ENCODE measurements around the gene NPR2.
A peak's percentile ranks its signal among the peaks of the same experiment; 100 is the strongest.

The NPR2 gene

GRCh38 chr9:35814841-35815543 lies 23.6 kb downstream of the NPR2 start, which contains the start of gene HINT2:
Gene HINT2, minus strand, starts transcription at chr9:35815042. Its CDS starts 63 bp downstream, at chr9:35814979.
- peak; percentile 100 for DNase-seq (ENCODE audit: low read depth)
- TF ChIP-seq, protein P1, sequence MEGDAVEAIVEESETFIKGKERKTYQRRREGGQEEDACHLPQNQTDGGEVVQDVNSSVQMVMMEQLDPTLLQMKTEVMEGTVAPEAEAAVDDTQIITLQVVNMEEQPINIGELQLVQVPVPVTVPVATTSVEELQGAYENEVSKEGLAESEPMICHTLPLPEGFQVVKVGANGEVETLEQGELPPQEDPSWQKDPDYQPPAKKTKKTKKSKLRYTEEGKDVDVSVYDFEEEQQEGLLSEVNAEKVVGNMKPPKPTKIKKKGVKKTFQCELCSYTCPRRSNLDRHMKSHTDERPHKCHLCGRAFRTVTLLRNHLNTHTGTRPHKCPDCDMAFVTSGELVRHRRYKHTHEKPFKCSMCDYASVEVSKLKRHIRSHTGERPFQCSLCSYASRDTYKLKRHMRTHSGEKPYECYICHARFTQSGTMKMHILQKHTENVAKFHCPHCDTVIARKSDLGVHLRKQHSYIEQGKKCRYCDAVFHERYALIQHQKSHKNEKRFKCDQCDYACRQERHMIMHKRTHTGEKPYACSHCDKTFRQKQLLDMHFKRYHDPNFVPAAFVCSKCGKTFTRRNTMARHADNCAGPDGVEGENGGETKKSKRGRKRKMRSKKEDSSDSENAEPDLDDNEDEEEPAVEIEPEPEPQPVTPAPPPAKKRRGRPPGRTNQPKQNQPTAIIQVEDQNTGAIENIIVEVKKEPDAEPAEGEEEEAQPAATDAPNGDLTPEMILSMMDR (IDR thresholded peaks at IDR 0.05; ENCODE audit: low read length, missing control alignments) = no peak
- H3K4me3 ChIP-seq (replicated peaks; ENCODE audit: low read depth, low read length) = peak within 1 kb of the TSS; percentile 70

DNA sequence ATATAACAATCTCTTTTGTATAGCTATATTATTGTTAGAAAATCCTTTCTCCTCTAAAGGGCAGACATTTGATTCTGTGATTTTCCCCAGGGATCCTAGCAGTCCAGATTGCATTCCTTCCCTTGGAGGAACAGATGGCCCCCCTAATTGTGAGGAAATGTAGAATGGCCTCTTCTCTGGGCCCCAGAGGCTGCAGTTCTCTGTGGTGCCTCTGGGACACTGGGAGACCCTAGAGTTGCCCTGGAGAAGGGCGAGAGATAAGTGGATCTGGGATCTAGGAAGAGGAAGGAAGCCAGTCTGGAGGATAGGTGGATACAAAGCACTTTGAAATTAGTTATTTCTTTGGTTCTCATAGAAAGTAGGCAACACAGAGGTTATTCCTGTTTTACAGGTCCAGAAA lies 25.3 kb downstream of the NPR2 start:
- no peak for DNase-seq (ENCODE audit: low read depth)
- TF ChIP-seq, protein P1 (IDR thresholded peaks at IDR 0.05; ENCODE audit: low read length, missing control alignments) = no peak
- no peak overlapping the region for H3K4me3 ChIP-seq (replicated peaks; ENCODE audit: low read depth, low read length)

DNA sequence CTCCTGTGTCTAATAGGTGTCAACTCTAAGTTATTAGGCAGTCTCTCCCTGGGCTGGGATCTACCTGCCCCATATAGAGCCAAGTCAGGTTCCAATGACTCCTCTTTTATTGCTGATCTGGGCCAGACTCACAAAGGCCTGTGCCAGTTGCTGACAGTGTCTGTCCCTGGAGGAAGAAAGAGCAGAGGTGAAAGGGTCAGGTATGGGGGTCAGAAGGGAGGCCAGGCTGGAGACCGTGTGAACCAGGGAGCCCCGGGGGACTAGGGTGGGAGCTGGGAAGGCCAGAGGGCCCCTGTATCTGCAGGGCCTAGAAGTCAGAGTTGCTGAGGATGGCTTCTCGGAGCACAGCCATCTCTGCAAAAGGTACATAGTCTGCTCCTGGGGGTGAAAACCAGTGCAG lies 26.9 kb downstream of the NPR2 start:
- no peak for DNase-seq (ENCODE audit: low read depth)
- no peak overlapping the region for H3K4me3 ChIP-seq (replicated peaks; ENCODE audit: low read depth, low read length)
- TF ChIP-seq, protein P1 (IDR thresholded peaks at IDR 0.05; ENCODE audit: low read length, missing control alignments) = no peak

DNA sequence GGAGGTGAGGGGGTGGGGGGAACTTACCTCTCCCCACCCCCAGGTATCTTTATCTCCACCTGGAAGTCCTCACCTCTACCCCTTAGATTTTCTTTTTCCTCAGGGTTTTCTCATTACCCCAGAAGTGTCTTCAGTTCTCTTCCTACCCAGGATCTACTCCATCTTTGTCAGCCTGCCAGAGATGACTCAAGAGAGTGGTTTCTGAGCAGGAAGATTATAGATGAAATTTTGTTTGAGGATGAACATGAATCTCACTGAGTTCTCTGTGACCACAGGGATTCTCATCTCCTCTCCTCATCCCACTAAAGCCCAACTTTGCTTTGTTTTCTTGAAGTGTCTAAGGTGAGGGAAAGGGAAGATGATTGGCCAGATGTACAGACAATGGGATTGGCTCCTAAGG lies 28.7 kb downstream of the NPR2 start:
- no peak overlapping the region for H3K4me3 ChIP-seq (replicated peaks; ENCODE audit: low read depth, low read length)
- TF ChIP-seq, protein P1 (IDR thresholded peaks at IDR 0.05; ENCODE audit: low read length, missing control alignments) = no peak
- DNase-seq (ENCODE audit: low read depth) = peak; percentile 60

DNA sequence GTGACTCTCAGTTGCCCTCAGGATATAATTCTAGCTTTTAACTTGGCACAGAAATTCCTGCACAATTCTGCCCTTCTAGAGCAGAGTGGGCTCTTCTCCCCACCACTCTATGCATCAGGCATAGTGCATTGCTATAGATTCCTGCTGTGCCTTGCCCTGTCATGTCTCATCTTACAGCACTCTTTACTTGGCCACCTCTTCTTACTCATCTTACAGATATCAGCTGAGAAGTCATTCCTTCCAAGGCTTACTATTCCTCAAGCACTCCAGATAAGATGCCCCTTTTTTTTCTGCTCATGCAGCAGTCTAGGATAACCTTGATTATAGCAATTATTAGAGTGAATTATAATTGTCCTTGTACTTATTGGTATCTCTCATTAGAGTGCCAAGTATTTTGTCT lies 31.5 kb downstream of the NPR2 start:
- TF ChIP-seq, protein P1 (IDR thresholded peaks at IDR 0.05; ENCODE audit: low read length, missing control alignments) = no peak
- no peak for DNase-seq (ENCODE audit: low read depth)
- no peak overlapping the region for H3K4me3 ChIP-seq (replicated peaks; ENCODE audit: low read depth, low read length)

DNA sequence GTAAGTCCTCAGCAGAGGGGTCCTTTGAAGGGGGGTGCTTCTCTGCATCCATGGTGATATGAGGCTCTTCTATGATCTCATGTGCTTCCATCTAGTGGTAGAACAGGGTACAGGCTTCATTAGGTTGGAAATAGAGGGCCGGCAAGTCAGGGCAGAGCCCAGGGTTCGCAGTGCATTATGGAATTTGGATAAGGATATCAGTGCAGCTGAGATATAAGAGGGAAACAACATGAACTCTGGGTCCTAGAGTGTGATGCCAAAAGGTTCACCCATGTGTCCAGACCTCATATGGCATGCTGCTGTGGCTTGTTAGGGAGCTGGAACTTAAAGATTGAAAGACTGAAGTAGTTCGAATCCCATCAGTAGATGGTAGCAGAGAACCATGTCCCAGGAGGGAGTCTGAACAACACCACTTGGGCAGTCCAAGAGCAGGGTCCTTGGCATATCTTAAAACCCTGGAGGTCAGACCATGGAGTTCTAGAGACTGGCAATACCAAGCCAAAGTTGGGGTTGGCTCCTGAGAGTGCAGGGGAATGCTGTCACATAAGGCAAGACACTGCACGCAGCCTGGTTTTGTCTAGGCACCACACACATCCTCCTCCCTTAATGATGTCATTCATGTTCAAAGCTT lies 34.8 kb downstream of the NPR2 start:
- TF ChIP-seq, protein P1 (IDR thresholded peaks at IDR 0.05; ENCODE audit: low read length, missing control alignments) = peak; percentile 81

More for the DNA sequence above, 34.8 kb downstream of the NPR2 start:
- peak; percentile 83 for DNase-seq (ENCODE audit: low read depth)
- H3K4me3 ChIP-seq (replicated peaks; ENCODE audit: low read depth, low read length) = no peak overlapping the region

Data from fibroblast of pulmonary artery (primary cell).